HL-60 (cell line): ENCODE data around the gene ADAMTSL4.

Experiments
- POLR2AphosphoS5 ChIP-seq: IDR thresholded peaks from 2 replicates; pipeline ENCODE4 v1.6.1; 2012; ENCODE audit warnings: low read depth
- TF ChIP-seq, protein P1 (sequence below): IDR thresholded peaks from one replicate; pipeline ENCODE4 v1.5.1; 2011; ENCODE audit warnings: low read length, control low read depth, inconsistent platforms; ENCODE audit not compliant: insufficient read depth

DNA sequence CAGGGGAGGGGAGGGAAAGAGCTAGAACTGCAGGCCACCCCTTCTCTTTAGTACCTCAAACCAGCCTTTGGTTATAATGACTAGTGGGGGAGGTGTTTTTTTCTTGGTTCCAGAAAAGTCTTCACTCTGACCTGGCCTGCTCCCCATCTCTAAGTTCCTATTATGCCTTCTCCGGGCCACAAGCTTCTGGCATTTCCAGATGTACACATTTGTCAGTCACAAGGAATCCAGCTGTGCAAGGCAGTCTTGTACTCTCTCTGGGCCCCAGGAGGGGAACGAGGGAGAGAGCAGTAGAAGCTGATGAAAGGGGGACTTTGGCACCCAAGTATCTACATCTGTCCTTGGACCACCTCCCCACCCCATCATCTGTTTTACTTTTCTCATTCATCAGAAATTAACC is 36.4 kb upstream of the ADAMTSL4 start:
- no peak for TF ChIP-seq POLR2AphosphoS5
- TF ChIP-seq, protein P1, sequence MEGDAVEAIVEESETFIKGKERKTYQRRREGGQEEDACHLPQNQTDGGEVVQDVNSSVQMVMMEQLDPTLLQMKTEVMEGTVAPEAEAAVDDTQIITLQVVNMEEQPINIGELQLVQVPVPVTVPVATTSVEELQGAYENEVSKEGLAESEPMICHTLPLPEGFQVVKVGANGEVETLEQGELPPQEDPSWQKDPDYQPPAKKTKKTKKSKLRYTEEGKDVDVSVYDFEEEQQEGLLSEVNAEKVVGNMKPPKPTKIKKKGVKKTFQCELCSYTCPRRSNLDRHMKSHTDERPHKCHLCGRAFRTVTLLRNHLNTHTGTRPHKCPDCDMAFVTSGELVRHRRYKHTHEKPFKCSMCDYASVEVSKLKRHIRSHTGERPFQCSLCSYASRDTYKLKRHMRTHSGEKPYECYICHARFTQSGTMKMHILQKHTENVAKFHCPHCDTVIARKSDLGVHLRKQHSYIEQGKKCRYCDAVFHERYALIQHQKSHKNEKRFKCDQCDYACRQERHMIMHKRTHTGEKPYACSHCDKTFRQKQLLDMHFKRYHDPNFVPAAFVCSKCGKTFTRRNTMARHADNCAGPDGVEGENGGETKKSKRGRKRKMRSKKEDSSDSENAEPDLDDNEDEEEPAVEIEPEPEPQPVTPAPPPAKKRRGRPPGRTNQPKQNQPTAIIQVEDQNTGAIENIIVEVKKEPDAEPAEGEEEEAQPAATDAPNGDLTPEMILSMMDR = no peak
